ENCODE results near the gene ENOX1. TPM values are rescaled to one million over a fixed set of nuclear protein-coding genes. Genes with fewer than 3 reads are reported as not detected.
"Not testable (repeated sequence)": the region's sequence is repeated elsewhere in the genome, so short reads cannot be mapped to it uniquely, and the experiment has no call there.

ENOX1 gene
- total RNA-seq, result 11.5 TPM

GRCh38 chr13:43786766-43787517, at the start of gene ENOX1:
TSS of gene ENOX1 (minus strand) at chr13:43786972.
- Histone ChIP-seq H3K4me1 (ENCODE audit: control insufficient read depth in 3 of 3, insufficient read depth in 3 of 3, low read length in 3 of 3) (peaks cover 12 to 17% (median 13%) of the 10 kb centered on the region in 3 donors), H3K4me3 (ENCODE audit: low read length in 3 of 3) (peak within 1 kb of the TSS; percentile 77 to 81 (median 80)), H3K9me3 (ENCODE audit: control insufficient read depth in 3 of 3, low read length in 3 of 3) (no peaks in the 10 kb centered on the region), H3K9ac (ENCODE audit: low read depth in 1 of 3, low read length in 3 of 3) (peak within 1 kb of the TSS; percentile 57 to 73 (median 66)), H3K36me3 (ENCODE audit: control insufficient read depth in 3 of 3, insufficient read depth in 3 of 3, low read length in 3 of 3) (no peaks in the 10 kb centered on the region), H3K27me3 (ENCODE audit: control insufficient read depth in 3 of 3, insufficient read depth in 3 of 3, low read length in 3 of 3) (peaks cover 0 to 8% (median 0%) of the 10 kb centered on the region in 3 donors), H3K27ac (ENCODE audit: low read depth, low read length) (peak within 1 kb of the TSS; percentile 56)

- Histone ChIP-seq H3K9ac (ENCODE audit: low read depth in 1 of 3, low read length in 3 of 3) (no peak overlapping the region), H3K4me1 (ENCODE audit: control insufficient read depth in 3 of 3, insufficient read depth in 3 of 3, low read length in 3 of 3) (no peaks in the 10 kb centered on the region), H3K27ac (ENCODE audit: low read depth, low read length) (no peak overlapping the region), H3K4me3 (ENCODE audit: low read length in 3 of 3) (no peak overlapping the region), H3K36me3 (ENCODE audit: control insufficient read depth in 3 of 3, insufficient read depth in 3 of 3, low read length in 3 of 3) (no peaks in the 10 kb centered on the region), H3K27me3 (ENCODE audit: control insufficient read depth in 3 of 3, insufficient read depth in 3 of 3, low read length in 3 of 3) (no peaks in the 10 kb centered on the region), H3K9me3 (ENCODE audit: control insufficient read depth in 3 of 3, low read length in 3 of 3) (no peaks in the 10 kb centered on the region)
Observed at GRCh38 chr13:43835701-43836100, 48.9 kb upstream of the ENOX1 start.

GRCh38 chr13:43831088-43831487, 44.3 kb upstream of the ENOX1 start:
- H3K4me3 ChIP-seq (ENCODE audit: low read length in 3 of 3), result no peak overlapping the region
- no peak overlapping the region for H3K9ac ChIP-seq (ENCODE audit: low read depth in 1 of 3, low read length in 3 of 3)
- H3K9me3 ChIP-seq (ENCODE audit: control insufficient read depth in 3 of 3, low read length in 3 of 3), result no peaks in the 10 kb centered on the region
- no peaks in the 10 kb centered on the region for H3K4me1 ChIP-seq (ENCODE audit: control insufficient read depth in 3 of 3, insufficient read depth in 3 of 3, low read length in 3 of 3)
- no peaks in the 10 kb centered on the region for H3K36me3 ChIP-seq (ENCODE audit: control insufficient read depth in 3 of 3, insufficient read depth in 3 of 3, low read length in 3 of 3)
- H3K27ac ChIP-seq (ENCODE audit: low read depth, low read length), result no peak overlapping the region
- H3K27me3 ChIP-seq (ENCODE audit: control insufficient read depth in 3 of 3, insufficient read depth in 3 of 3, low read length in 3 of 3), result no peaks in the 10 kb centered on the region

- no peak overlapping the region for H3K9ac ChIP-seq (ENCODE audit: low read depth in 1 of 3, low read length in 3 of 3)
Observed at GRCh38 chr13:43830497-43830881, 43.7 kb upstream of the ENOX1 start.

GRCh38 chr13:43824656-43825055, 37.9 kb upstream of the ENOX1 start:
- H3K27me3 ChIP-seq (ENCODE audit: control insufficient read depth in 3 of 3, insufficient read depth in 3 of 3, low read length in 3 of 3); H3K36me3 ChIP-seq (ENCODE audit: control insufficient read depth in 3 of 3, insufficient read depth in 3 of 3, low read length in 3 of 3); H3K9me3 ChIP-seq (ENCODE audit: control insufficient read depth in 3 of 3, low read length in 3 of 3); H3K4me3 ChIP-seq (ENCODE audit: low read length in 3 of 3); H3K4me1 ChIP-seq (ENCODE audit: control insufficient read depth in 3 of 3, insufficient read depth in 3 of 3, low read length in 3 of 3); H3K27ac ChIP-seq (ENCODE audit: low read depth, low read length); H3K9ac ChIP-seq (ENCODE audit: low read depth in 1 of 3, low read length in 3 of 3): not testable (repeated sequence)

More at GRCh38 chr13:43830497-43830881, 43.7 kb upstream of the ENOX1 start:
- no peaks in the 10 kb centered on the region for H3K9me3 ChIP-seq (ENCODE audit: control insufficient read depth in 3 of 3, low read length in 3 of 3)
- H3K36me3 ChIP-seq (ENCODE audit: control insufficient read depth in 3 of 3, insufficient read depth in 3 of 3, low read length in 3 of 3), result no peaks in the 10 kb centered on the region
- no peak overlapping the region for H3K4me3 ChIP-seq (ENCODE audit: low read length in 3 of 3)
- no peaks in the 10 kb centered on the region for H3K4me1 ChIP-seq (ENCODE audit: control insufficient read depth in 3 of 3, insufficient read depth in 3 of 3, low read length in 3 of 3)
- peak overlapping the region; percentile 21 for H3K27ac ChIP-seq (ENCODE audit: low read depth, low read length)
- no peaks in the 10 kb centered on the region for H3K27me3 ChIP-seq (ENCODE audit: control insufficient read depth in 3 of 3, insufficient read depth in 3 of 3, low read length in 3 of 3)

- Histone ChIP-seq H3K9me3 (ENCODE audit: control insufficient read depth in 3 of 3, low read length in 3 of 3) (no peaks in the 10 kb centered on the region), H3K4me3 (ENCODE audit: low read length in 3 of 3) (no peak overlapping the region), H3K27me3 (ENCODE audit: control insufficient read depth in 3 of 3, insufficient read depth in 3 of 3, low read length in 3 of 3) (no peaks in the 10 kb centered on the region), H3K27ac (ENCODE audit: low read depth, low read length) (no peak overlapping the region), H3K36me3 (ENCODE audit: control insufficient read depth in 3 of 3, insufficient read depth in 3 of 3, low read length in 3 of 3) (no peaks in the 10 kb centered on the region), H3K4me1 (ENCODE audit: control insufficient read depth in 3 of 3, insufficient read depth in 3 of 3, low read length in 3 of 3) (no peaks in the 10 kb centered on the region), H3K9ac (ENCODE audit: low read depth in 1 of 3, low read length in 3 of 3) (no peak overlapping the region)
Observed at GRCh38 chr13:43822969-43823368, 36.2 kb upstream of the ENOX1 start.

GRCh38 chr13:43816401-43816889, 29.7 kb upstream of the ENOX1 start:
- Histone ChIP-seq H3K9ac (ENCODE audit: low read depth in 1 of 3, low read length in 3 of 3) (no peak overlapping the region), H3K27me3 (ENCODE audit: control insufficient read depth in 3 of 3, insufficient read depth in 3 of 3, low read length in 3 of 3) (no peaks in the 10 kb centered on the region), H3K27ac (ENCODE audit: low read depth, low read length) (no peak overlapping the region), H3K4me3 (ENCODE audit: low read length in 3 of 3) (no peak overlapping the region), H3K4me1 (ENCODE audit: control insufficient read depth in 3 of 3, insufficient read depth in 3 of 3, low read length in 3 of 3) (no peaks in the 10 kb centered on the region), H3K36me3 (ENCODE audit: control insufficient read depth in 3 of 3, insufficient read depth in 3 of 3, low read length in 3 of 3) (no peaks in the 10 kb centered on the region), H3K9me3 (ENCODE audit: control insufficient read depth in 3 of 3, low read length in 3 of 3) (no peaks in the 10 kb centered on the region)

- Histone ChIP-seq H3K9ac (ENCODE audit: low read depth in 1 of 3, low read length in 3 of 3) (no peak overlapping the region), H3K36me3 (ENCODE audit: control insufficient read depth in 3 of 3, insufficient read depth in 3 of 3, low read length in 3 of 3) (no peaks in the 10 kb centered on the region), H3K9me3 (ENCODE audit: control insufficient read depth in 3 of 3, low read length in 3 of 3) (no peaks in the 10 kb centered on the region), H3K27ac (ENCODE audit: low read depth, low read length) (no peak overlapping the region), H3K4me3 (ENCODE audit: low read length in 3 of 3) (no peak overlapping the region), H3K27me3 (ENCODE audit: control insufficient read depth in 3 of 3, insufficient read depth in 3 of 3, low read length in 3 of 3) (no peaks in the 10 kb centered on the region), H3K4me1 (ENCODE audit: control insufficient read depth in 3 of 3, insufficient read depth in 3 of 3, low read length in 3 of 3) (no peaks in the 10 kb centered on the region)
Observed at GRCh38 chr13:43815204-43815603, 28.4 kb upstream of the ENOX1 start.

- Histone ChIP-seq H3K36me3 (ENCODE audit: control insufficient read depth in 3 of 3, insufficient read depth in 3 of 3, low read length in 3 of 3) (no peaks in the 10 kb centered on the region), H3K9ac (ENCODE audit: low read depth in 1 of 3, low read length in 3 of 3) (no peak overlapping the region), H3K27ac (ENCODE audit: low read depth, low read length) (no peak overlapping the region), H3K27me3 (ENCODE audit: control insufficient read depth in 3 of 3, insufficient read depth in 3 of 3, low read length in 3 of 3) (peaks cover 0 to 2% (median 0%) of the 10 kb centered on the region in 3 donors), H3K9me3 (ENCODE audit: control insufficient read depth in 3 of 3, low read length in 3 of 3) (no peaks in the 10 kb centered on the region), H3K4me3 (ENCODE audit: low read length in 3 of 3) (no peak overlapping the region), H3K4me1 (ENCODE audit: control insufficient read depth in 3 of 3, insufficient read depth in 3 of 3, low read length in 3 of 3) (no peaks in the 10 kb centered on the region)
Observed at GRCh38 chr13:43808676-43809075, 21.9 kb upstream of the ENOX1 start.

- no peaks in the 10 kb centered on the region for H3K4me1 ChIP-seq (ENCODE audit: control insufficient read depth in 3 of 3, insufficient read depth in 3 of 3, low read length in 3 of 3)
- no peak overlapping the region for H3K9ac ChIP-seq (ENCODE audit: low read depth in 1 of 3, low read length in 3 of 3)
- H3K36me3 ChIP-seq (ENCODE audit: control insufficient read depth in 3 of 3, insufficient read depth in 3 of 3, low read length in 3 of 3), result no peaks in the 10 kb centered on the region
- no peak overlapping the region for H3K4me3 ChIP-seq (ENCODE audit: low read length in 3 of 3)
- H3K27ac ChIP-seq (ENCODE audit: low read depth, low read length), result no peak overlapping the region
- peaks cover 0 to 2% (median 0%) of the 10 kb centered on the region in 3 donors for H3K27me3 ChIP-seq (ENCODE audit: control insufficient read depth in 3 of 3, insufficient read depth in 3 of 3, low read length in 3 of 3)
- no peaks in the 10 kb centered on the region for H3K9me3 ChIP-seq (ENCODE audit: control insufficient read depth in 3 of 3, low read length in 3 of 3)
Observed at GRCh38 chr13:43805681-43806128, 18.9 kb upstream of the ENOX1 start.
